ENCODE measurements around the gene KCNIP2. TPM values are rescaled to one million over a fixed set of nuclear protein-coding genes. Genes with fewer than 3 reads are reported as not detected.

The KCNIP2 gene
- total RNA-seq, 4 donors from 2014 or later: 1.1 to 5.2 (median 2.2) TPM

- Histone ChIP-seq H3K9me3 (no peaks in the 10 kb centered on the region), H3K36me3 (no peaks in the 10 kb centered on the region), H3K4me1 (peaks cover 4 to 17% (median 13%) of the 10 kb centered on the region in 4 donors), H3K27me3 (no peaks in the 10 kb centered on the region), H3K4me3 (no peak overlapping the region), H3K27ac (no peak overlapping the region)
- intact Hi-C loops (cut with DNase I; ENCODE audit: low total_unique reads) (no loop called here), in situ Hi-C loops (cut with MboI; ENCODE audit: low pct_ligation_motif_present in 1 of 4, low pct_unique_long_range_greater_than_20kb in 1 of 4, low sequenced_read_pairs in 3 of 4) (loop anchor here in 1 of 4 donors (10.0 kb wide), 1 partner anchor 181 kb away; no protein-coding TSS in a partner anchor)
- no peak for DNase-seq
- TF ChIP-seq EP300 (IDR thresholded peaks at IDR 0.05; ENCODE audit: low read depth): no peak
- TF ChIP-seq POLR2A (IDR thresholded peaks at IDR 0.05): no peak
- TF ChIP-seq CTCF (IDR thresholded peaks at IDR 0.05): no peak
- no peak for TF ChIP-seq POLR2AphosphoS5 (IDR thresholded peaks at IDR 0.05)
- 89% methylated on average over 1 of the region's 1 CpG; no CpG with 5 or more reads in 1 of the 2 donors for WGBS, 2 donors (ENCODE audit: low coverage in 1 of 2)
Observed at GRCh38 chr10:101833466-101833865, 10.1 kb downstream of the KCNIP2 start.

GRCh38 chr10:101832325-101832771, 11.3 kb downstream of the KCNIP2 start:
- Histone ChIP-seq H3K27me3 (no peaks in the 10 kb centered on the region), H3K4me1 (peaks cover 4 to 17% (median 13%) of the 10 kb centered on the region in 4 donors), H3K9me3 (no peaks in the 10 kb centered on the region), H3K4me3 (no peak overlapping the region), H3K36me3 (no peaks in the 10 kb centered on the region), H3K27ac (no peak overlapping the region)
- WGBS, 2 donors (ENCODE audit: low coverage in 1 of 2): 85% methylated on average over 4 of the region's 4 CpGs; no CpG with 5 or more reads in 1 of the 2 donors
- intact Hi-C loops (cut with DNase I; ENCODE audit: low total_unique reads) (no loop called here), in situ Hi-C loops (cut with MboI; ENCODE audit: low pct_ligation_motif_present in 1 of 4, low pct_unique_long_range_greater_than_20kb in 1 of 4, low sequenced_read_pairs in 3 of 4) (loop anchor here in 1 of 4 donors (10.0 kb wide), 1 partner anchor 182 kb away; no protein-coding TSS in a partner anchor)
- TF ChIP-seq CTCF (IDR thresholded peaks at IDR 0.05): no peak
- TF ChIP-seq POLR2A (IDR thresholded peaks at IDR 0.05): no peak
- no peak for TF ChIP-seq POLR2AphosphoS5 (IDR thresholded peaks at IDR 0.05)
- TF ChIP-seq EP300 (IDR thresholded peaks at IDR 0.05; ENCODE audit: low read depth): no peak
- DNase-seq: no peak

GRCh38 chr10:101831169-101831811, 12.3 kb downstream of the KCNIP2 start:
- DNase-seq: no peak

More at GRCh38 chr10:101831169-101831811, 12.3 kb downstream of the KCNIP2 start:
- H3K27me3 ChIP-seq: no peaks in the 10 kb centered on the region
- in situ Hi-C loops (cut with MboI; ENCODE audit: low pct_ligation_motif_present in 1 of 4, low pct_unique_long_range_greater_than_20kb in 1 of 4, low sequenced_read_pairs in 3 of 4) (loop anchor here in 1 of 4 donors (10.0 kb wide), 1 partner anchor 184 kb away; no protein-coding TSS in a partner anchor), intact Hi-C loops (cut with DNase I; ENCODE audit: low total_unique reads) (no loop called here)
- H3K36me3 ChIP-seq: no peaks in the 10 kb centered on the region
- no peaks in the 10 kb centered on the region for H3K9me3 ChIP-seq
- H3K27ac ChIP-seq: peak overlapping the region; percentile 59 to 85 (median 71)
- TF ChIP-seq POLR2AphosphoS5 (IDR thresholded peaks at IDR 0.05) (no peak), CTCF (IDR thresholded peaks at IDR 0.05) (no peak), POLR2A (IDR thresholded peaks at IDR 0.05) (no peak), EP300 (IDR thresholded peaks at IDR 0.05; ENCODE audit: low read depth) (no peak)
- WGBS, 2 donors (ENCODE audit: low coverage in 1 of 2): 63% methylated on average over 9 of the region's 9 CpGs; no CpG with 5 or more reads in 1 of the 2 donors
- peaks cover 4 to 17% (median 13%) of the 10 kb centered on the region in 4 donors for H3K4me1 ChIP-seq
- H3K4me3 ChIP-seq: peak overlapping the region; percentile 27 to 47 (median 36)
